ENCODE data around the gene TDRD1. TPM values are rescaled to one million over a fixed set of nuclear protein-coding genes. Genes with fewer than 3 reads are reported as not detected.

Gene TDRD1
- total and polyA plus RNA-seq, 4 donors = 0.01 to 0.17 (median 0.07) TPM

GRCh38 chr10:114276671-114277070 is 97.5 kb downstream of the TDRD1 start:
- TF ChIP-seq JUND (IDR thresholded peaks at IDR 0.05) = no peak
- no peak for TF ChIP-seq TAF1 (conservative IDR thresholded peaks at IDR 0.05)
- no peaks in the 10 kb centered on the region for H3K4me1 ChIP-seq (ENCODE audit: control insufficient read depth in 4 of 4, insufficient read depth in 4 of 4, low read length in 3 of 4)
- H3K27ac ChIP-seq (ENCODE audit: low read depth in 1 of 2, low read length in 2 of 2) = no peak overlapping the region
- H3K4me3 ChIP-seq (ENCODE audit: low read depth in 1 of 3, low read length in 3 of 3) = no peak overlapping the region
- DNase-seq (ENCODE audit: low spot score) = no peak
- no peaks in the 10 kb centered on the region for H3K36me3 ChIP-seq (ENCODE audit: control insufficient read depth in 4 of 4, insufficient read depth in 3 of 4, low read depth in 1 of 4, low read length in 3 of 4)
- peaks cover 0 to 6% (median 0%) of the 10 kb centered on the region in 4 donors for H3K27me3 ChIP-seq (ENCODE audit: control insufficient read depth in 4 of 4, insufficient read depth in 4 of 4, low read length in 3 of 4)
- 92% methylated on average over 6 of the region's 6 CpGs for WGBS
- no peaks in the 10 kb centered on the region for H3K9me3 ChIP-seq (ENCODE audit: control insufficient read depth in 4 of 4, low read length in 3 of 4)
- H3K9ac ChIP-seq (ENCODE audit: low read depth in 1 of 2, low read length in 2 of 2) = no peak overlapping the region

DNA sequence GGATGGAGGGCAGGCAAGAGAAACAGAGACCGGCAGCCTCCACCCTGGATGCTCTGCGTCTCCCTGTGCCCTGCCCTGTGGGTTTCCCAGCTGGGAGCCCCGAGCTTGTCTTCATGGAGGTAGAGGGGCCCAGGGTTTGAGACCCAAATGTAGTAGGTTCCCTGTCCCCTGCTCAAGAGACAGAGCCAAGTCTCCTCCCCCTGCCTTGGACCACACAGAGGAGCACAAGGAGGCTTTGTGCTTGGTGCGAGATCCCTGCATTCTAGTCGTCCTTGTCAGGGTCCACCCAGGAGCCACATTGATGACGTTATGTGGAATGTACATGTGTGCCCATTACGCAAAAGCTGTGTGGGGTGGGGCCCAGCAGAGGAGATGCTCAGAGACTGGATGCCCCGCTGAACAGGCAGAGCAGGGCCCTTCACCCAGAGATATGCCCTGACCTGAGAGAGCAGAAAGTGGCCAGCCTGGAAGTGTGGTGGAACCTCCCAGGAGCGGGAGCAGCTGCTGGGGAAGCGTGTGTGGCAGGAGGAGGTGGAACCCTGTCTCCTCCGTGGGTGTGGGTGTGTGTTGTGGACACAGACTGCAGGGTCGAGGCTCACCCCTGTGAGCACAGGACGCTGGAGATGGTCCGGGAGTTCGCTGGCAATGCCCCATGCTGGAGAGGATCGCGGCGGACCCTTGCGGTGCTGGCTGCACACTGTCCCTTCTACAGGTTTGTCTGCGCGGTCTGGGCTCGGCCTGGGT is 99.2 kb downstream of the TDRD1 start:
- no peak overlapping the region for H3K4me3 ChIP-seq (ENCODE audit: low read depth in 1 of 3, low read length in 3 of 3)
- 77% methylated on average over 22 of the region's 22 CpGs for WGBS
- H3K27ac ChIP-seq (ENCODE audit: low read depth in 1 of 2, low read length in 2 of 2) = no peak overlapping the region
- no peak overlapping the region for H3K9ac ChIP-seq (ENCODE audit: low read depth in 1 of 2, low read length in 2 of 2)
- H3K4me1 ChIP-seq (ENCODE audit: control insufficient read depth in 4 of 4, insufficient read depth in 4 of 4, low read length in 3 of 4) = no peaks in the 10 kb centered on the region
- no peak for TF ChIP-seq RXRA (IDR thresholded peaks at IDR 0.05)
- no peak for TF ChIP-seq HNF4G (IDR thresholded peaks at IDR 0.05)
- no peak for TF ChIP-seq GABPA (IDR thresholded peaks at IDR 0.05 in 1 of 2, conservative IDR thresholded peaks at IDR 0.05 in 1 of 2)
- TF ChIP-seq, protein P1, sequence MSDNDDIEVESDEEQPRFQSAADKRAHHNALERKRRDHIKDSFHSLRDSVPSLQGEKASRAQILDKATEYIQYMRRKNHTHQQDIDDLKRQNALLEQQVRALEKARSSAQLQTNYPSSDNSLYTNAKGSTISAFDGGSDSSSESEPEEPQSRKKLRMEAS (IDR thresholded peaks at IDR 0.05) = no peak
- no peak for TF ChIP-seq YY1 (IDR thresholded peaks at IDR 0.05)
- no peak for TF ChIP-seq FOXA2 (IDR thresholded peaks at IDR 0.05)
- TF ChIP-seq SP1 (IDR thresholded peaks at IDR 0.05) = no peak
- TF ChIP-seq, protein P2, sequence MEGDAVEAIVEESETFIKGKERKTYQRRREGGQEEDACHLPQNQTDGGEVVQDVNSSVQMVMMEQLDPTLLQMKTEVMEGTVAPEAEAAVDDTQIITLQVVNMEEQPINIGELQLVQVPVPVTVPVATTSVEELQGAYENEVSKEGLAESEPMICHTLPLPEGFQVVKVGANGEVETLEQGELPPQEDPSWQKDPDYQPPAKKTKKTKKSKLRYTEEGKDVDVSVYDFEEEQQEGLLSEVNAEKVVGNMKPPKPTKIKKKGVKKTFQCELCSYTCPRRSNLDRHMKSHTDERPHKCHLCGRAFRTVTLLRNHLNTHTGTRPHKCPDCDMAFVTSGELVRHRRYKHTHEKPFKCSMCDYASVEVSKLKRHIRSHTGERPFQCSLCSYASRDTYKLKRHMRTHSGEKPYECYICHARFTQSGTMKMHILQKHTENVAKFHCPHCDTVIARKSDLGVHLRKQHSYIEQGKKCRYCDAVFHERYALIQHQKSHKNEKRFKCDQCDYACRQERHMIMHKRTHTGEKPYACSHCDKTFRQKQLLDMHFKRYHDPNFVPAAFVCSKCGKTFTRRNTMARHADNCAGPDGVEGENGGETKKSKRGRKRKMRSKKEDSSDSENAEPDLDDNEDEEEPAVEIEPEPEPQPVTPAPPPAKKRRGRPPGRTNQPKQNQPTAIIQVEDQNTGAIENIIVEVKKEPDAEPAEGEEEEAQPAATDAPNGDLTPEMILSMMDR (IDR thresholded peaks at IDR 0.05; ENCODE audit: low read depth, low read length, missing input control) = no peak
- no peak for TF ChIP-seq TAF1 (conservative IDR thresholded peaks at IDR 0.05)
- peaks cover 0 to 6% (median 0%) of the 10 kb centered on the region in 4 donors for H3K27me3 ChIP-seq (ENCODE audit: control insufficient read depth in 4 of 4, insufficient read depth in 4 of 4, low read length in 3 of 4)
- H3K36me3 ChIP-seq (ENCODE audit: control insufficient read depth in 4 of 4, insufficient read depth in 3 of 4, low read depth in 1 of 4, low read length in 3 of 4) = no peaks in the 10 kb centered on the region
- no peak for DNase-seq (ENCODE audit: low spot score)
- H3K9me3 ChIP-seq (ENCODE audit: control insufficient read depth in 4 of 4, low read length in 3 of 4) = no peaks in the 10 kb centered on the region

- Histone ChIP-seq H3K4me3 (ENCODE audit: low read depth in 1 of 3, low read length in 3 of 3) (no peak overlapping the region), H3K4me1 (ENCODE audit: control insufficient read depth in 4 of 4, insufficient read depth in 4 of 4, low read length in 3 of 4) (no peaks in the 10 kb centered on the region), H3K9ac (ENCODE audit: low read depth in 1 of 2, low read length in 2 of 2) (no peak overlapping the region), H3K36me3 (ENCODE audit: control insufficient read depth in 4 of 4, insufficient read depth in 3 of 4, low read depth in 1 of 4, low read length in 3 of 4) (no peaks in the 10 kb centered on the region), H3K27ac (ENCODE audit: low read depth in 1 of 2, low read length in 2 of 2) (no peak overlapping the region), H3K27me3 (ENCODE audit: control insufficient read depth in 4 of 4, insufficient read depth in 4 of 4, low read length in 3 of 4) (peaks cover 0 to 6% (median 0%) of the 10 kb centered on the region in 4 donors), H3K9me3 (ENCODE audit: control insufficient read depth in 4 of 4, low read length in 3 of 4) (no peaks in the 10 kb centered on the region)
- TF ChIP-seq FOXA1 (IDR thresholded peaks at IDR 0.05) (no peak), REST (IDR thresholded peaks at IDR 0.05) (no peak)
- 43% methylated on average over 4 of the region's 4 CpGs for WGBS
- DNase-seq (ENCODE audit: low spot score) = no peak
Observed at GRCh38 chr10:114278884-114279191, 99.7 kb downstream of the TDRD1 start.
